ENCODE measurements around the gene ALDH1A3. TPM values are rescaled to one million over a fixed set of nuclear protein-coding genes. Genes with fewer than 3 reads are reported as not detected.

Gene ALDH1A3
- polyA plus RNA-seq, 1 of the 3 experiments (the other 2 are of a cell fraction) = 4.4 TPM

- no peak for TF ChIP-seq IRF3 (IDR thresholded peaks at IDR 0.05; ENCODE audit: low read depth, low read length)
- TF ChIP-seq MAX (IDR thresholded peaks at IDR 0.05; ENCODE audit: low read depth) = peak; percentile 51
- 0 out of 2 replicates have a peak, but pooled peaks have one; percentile 34 for TF ChIP-seq USF1 (IDR thresholded peaks at IDR 0.05; ENCODE audit: borderline replicate concordance, low read depth)
- TF ChIP-seq FOXJ3 (CRISPR knock-in tag; IDR thresholded peaks at IDR 0.05) = peak; percentile 80
- peak; percentile 18; the same call in 1 of the 2 replicates for TF ChIP-seq SIN3A (IDR thresholded peaks at IDR 0.05; ENCODE audit: borderline replicate concordance, low read depth, low read length)
- peak; percentile 55 for TF ChIP-seq GABPA (IDR thresholded peaks at IDR 0.05; ENCODE audit: low read depth)
- TF ChIP-seq MXI1 (IDR thresholded peaks at IDR 0.05; ENCODE audit: low read depth, low read length) = peak; percentile 57; the same call in 1 of the 2 replicates
- peak; percentile 73 for TF ChIP-seq ELF1 (IDR thresholded peaks at IDR 0.05)
- TF ChIP-seq EZH2phosphoT487 (IDR thresholded peaks at IDR 0.05; ENCODE audit: borderline replicate concordance, low read depth) = no peak
- no peak for TF ChIP-seq REST (IDR thresholded peaks at IDR 0.05; ENCODE audit: low read depth, low read length)
- no peak for TF ChIP-seq MEF2A (IDR thresholded peaks at IDR 0.05; ENCODE audit: borderline replicate concordance, low read depth)
- no peak for TF ChIP-seq RXRA (IDR thresholded peaks at IDR 0.05; ENCODE audit: borderline replicate concordance, low read depth)
- peak; percentile 50 for TF ChIP-seq CHD2 (IDR thresholded peaks at IDR 0.05; ENCODE audit: low read length, partially characterized antibody)
- peak; percentile 53; the same call in 1 of the 2 replicates for TF ChIP-seq TAF1 (IDR thresholded peaks at IDR 0.05; ENCODE audit: borderline replicate concordance, low read depth, low read length)
- no peak for TF ChIP-seq FOXM1 (IDR thresholded peaks at IDR 0.05; ENCODE audit: low read depth)
Measured at GRCh38 chr15:100902436-100903167, 23.0 kb downstream of the ALDH1A3 start (continued).
